8988T (cell line): Measurements from ENCODE around the gene TSPAN15.
A peak's percentile ranks its signal among the peaks of the same experiment; 100 is the strongest.
"Not testable (repeated sequence)": the region's sequence is repeated elsewhere in the genome, so short reads cannot be mapped to it uniquely, and the experiment has no call there.

Experiments used
- DNase-seq: peaks from one replicate; pipeline ENCODE4 v3.0.0; 2011

TSPAN15 gene

GRCh38 chr10:69504576-69505250 is 53.4 kb downstream of the TSPAN15 start:
- no peak for DNase-seq

- no peak for DNase-seq
These were observed 54.5 kb downstream of the TSPAN15 start for GRCh38 chr10:69505636-69506318.

GRCh38 chr10:69506487-69506833 is 55.2 kb downstream of the TSPAN15 start:
- DNase-seq = no peak

- DNase-seq = no peak
These were observed 55.8 kb downstream of the TSPAN15 start for GRCh38 chr10:69506834-69507713.

- DNase-seq = no peak
These were observed 57.6 kb downstream of the TSPAN15 start for GRCh38 chr10:69508738-69509340.

GRCh38 chr10:69512901-69513300 is 61.6 kb downstream of the TSPAN15 start:
- no peak for DNase-seq

GRCh38 chr10:69513617-69514016 is 62.4 kb downstream of the TSPAN15 start:
- no peak for DNase-seq

- peak; percentile 58 for DNase-seq
These were observed 64.5 kb downstream of the TSPAN15 start for GRCh38 chr10:69515699-69516259.

GRCh38 chr10:69516316-69516715 is 65.1 kb downstream of the TSPAN15 start:
- DNase-seq = peak; percentile 75

GRCh38 chr10:69516796-69517195 is 65.5 kb downstream of the TSPAN15 start:
- no peak for DNase-seq

GRCh38 chr10:69517271-69517848 is 66.1 kb downstream of the TSPAN15 start:
- no peak for DNase-seq

- DNase-seq = no peak
These were observed 76.7 kb downstream of the TSPAN15 start for GRCh38 chr10:69527961-69528360.

- DNase-seq = no peak
These were observed 82.4 kb downstream of the TSPAN15 start for GRCh38 chr10:69533658-69534057.

GRCh38 chr10:69536521-69536920 is 85.3 kb downstream of the TSPAN15 start:
- DNase-seq = not testable (repeated sequence)

- no peak for DNase-seq
These were observed 86.2 kb downstream of the TSPAN15 start for GRCh38 chr10:69537449-69537848.

- no peak for DNase-seq
These were observed 87.2 kb downstream of the TSPAN15 start for GRCh38 chr10:69538461-69538860.

- no peak for DNase-seq
These were observed 90.2 kb downstream of the TSPAN15 start for GRCh38 chr10:69541463-69541862.

GRCh38 chr10:69549959-69550358 is 98.7 kb downstream of the TSPAN15 start:
- DNase-seq = no peak

- DNase-seq = no peak
These were observed 101.0 kb downstream of the TSPAN15 start for GRCh38 chr10:69552268-69552667.

GRCh38 chr10:69553328-69553727 is 102.1 kb downstream of the TSPAN15 start:
- no peak for DNase-seq

GRCh38 chr10:69554611-69555010 is 103.3 kb downstream of the TSPAN15 start:
- DNase-seq = no peak
